RWPE1 (cell line): ENCODE results near the gene C12orf57.
A peak's percentile ranks its signal among the peaks of the same experiment; 100 is the strongest.

Source experiments
- CTCF ChIA-PET: fragments of 350-600 bp; sonication (Branson Sonifier 250); formaldehyde crosslinking; extraction: SDS; loops from one replicate; lab custom pipeline; 2021; lab: Yijun Ruan, JAX
- POLR2A ChIA-PET: fragments of 400-600 bp; formaldehyde crosslinking; extraction: SDS; loops from one replicate; lab custom pipeline; 2020; ENCODE audit warnings: antibody characterized with exemption; ENCODE audit not compliant: low non-redundant PET; lab: Yijun Ruan, JAX
- DNase-seq: peaks from one replicate; pipeline ENCODE4 v3.0.0; 2012; ENCODE audit warnings: low spot score
- H3K27ac ChIP-seq: fragments of 450-650 bp; 2 replicates; pipeline ENCODE4 v1.5.1; 2017
- TF ChIP-seq, protein P1 (sequence below): fragments of 450-650 bp; conservative IDR thresholded peaks from 2 replicates; pipeline ENCODE4 v1.5.1; 2017; ENCODE audit warnings: low read depth, mild to moderate bottlenecking

C12orf57 gene

GRCh38 chr12:6954316-6955107 is 10.7 kb downstream of the C12orf57 start:
- no peak for DNase-seq
- POLR2A ChIA-PET: interaction anchor here (0.6 kb wide), 1 partner anchor 9 kb away, joined by 3 read pairs; no protein-coding TSS in a partner anchor
- H3K27ac ChIP-seq: no peak overlapping the region
- CTCF ChIA-PET: interaction anchor here (0.6 to 1.2 kb wide), 3 partner anchors 10 to 159 kb away, joined by 3 to 4 read pairs (median 3); no protein-coding TSS in a partner anchor
- TF ChIP-seq, protein P1, sequence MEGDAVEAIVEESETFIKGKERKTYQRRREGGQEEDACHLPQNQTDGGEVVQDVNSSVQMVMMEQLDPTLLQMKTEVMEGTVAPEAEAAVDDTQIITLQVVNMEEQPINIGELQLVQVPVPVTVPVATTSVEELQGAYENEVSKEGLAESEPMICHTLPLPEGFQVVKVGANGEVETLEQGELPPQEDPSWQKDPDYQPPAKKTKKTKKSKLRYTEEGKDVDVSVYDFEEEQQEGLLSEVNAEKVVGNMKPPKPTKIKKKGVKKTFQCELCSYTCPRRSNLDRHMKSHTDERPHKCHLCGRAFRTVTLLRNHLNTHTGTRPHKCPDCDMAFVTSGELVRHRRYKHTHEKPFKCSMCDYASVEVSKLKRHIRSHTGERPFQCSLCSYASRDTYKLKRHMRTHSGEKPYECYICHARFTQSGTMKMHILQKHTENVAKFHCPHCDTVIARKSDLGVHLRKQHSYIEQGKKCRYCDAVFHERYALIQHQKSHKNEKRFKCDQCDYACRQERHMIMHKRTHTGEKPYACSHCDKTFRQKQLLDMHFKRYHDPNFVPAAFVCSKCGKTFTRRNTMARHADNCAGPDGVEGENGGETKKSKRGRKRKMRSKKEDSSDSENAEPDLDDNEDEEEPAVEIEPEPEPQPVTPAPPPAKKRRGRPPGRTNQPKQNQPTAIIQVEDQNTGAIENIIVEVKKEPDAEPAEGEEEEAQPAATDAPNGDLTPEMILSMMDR: no peak

GRCh38 chr12:6955108-6956020 is 11.5 kb downstream of the C12orf57 start:
- no peak overlapping the region for H3K27ac ChIP-seq
- POLR2A ChIA-PET: no interaction called here
- no peak for DNase-seq
- TF ChIP-seq, protein P1: no peak
- CTCF ChIA-PET: no interaction called here

DNA sequence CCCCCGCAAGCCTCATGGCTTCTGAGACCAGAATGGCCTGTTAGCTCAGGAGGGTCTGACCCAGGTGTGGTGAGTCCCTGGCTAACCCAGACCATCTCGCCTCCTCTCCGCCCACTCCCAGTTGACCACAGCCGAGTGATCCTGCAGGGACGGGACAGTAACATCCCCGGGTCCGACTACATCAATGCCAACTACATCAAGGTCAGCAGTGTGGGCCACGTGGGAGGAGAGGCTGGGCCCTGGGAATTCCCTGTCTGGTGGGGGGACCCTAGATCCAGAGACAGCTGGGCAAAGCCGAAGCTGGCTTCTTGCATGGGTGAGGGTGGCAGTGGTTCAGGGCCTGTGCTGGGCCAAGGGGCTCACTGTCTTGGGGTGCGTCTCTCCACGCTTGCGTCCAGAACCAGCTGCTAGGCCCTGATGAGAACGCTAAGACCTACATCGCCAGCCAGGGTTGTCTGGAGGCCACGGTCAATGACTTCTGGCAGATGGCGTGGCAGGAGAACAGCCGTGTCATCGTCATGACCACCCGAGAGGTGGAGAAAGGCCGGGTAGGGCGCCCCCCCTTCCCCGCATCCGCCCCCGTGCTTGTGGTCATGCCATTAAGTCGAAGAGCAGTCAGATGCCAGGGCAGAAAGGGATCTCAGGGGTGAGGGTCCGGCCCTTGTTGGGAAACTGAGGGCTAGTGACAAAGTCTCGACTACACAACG is 12.4 kb downstream of the C12orf57 start:
- TF ChIP-seq, protein P1: no peak
- ChIA-PET POLR2A (no interaction called here), CTCF (no interaction called here)
- H3K27ac ChIP-seq: no peak overlapping the region
- DNase-seq: no peak

DNA sequence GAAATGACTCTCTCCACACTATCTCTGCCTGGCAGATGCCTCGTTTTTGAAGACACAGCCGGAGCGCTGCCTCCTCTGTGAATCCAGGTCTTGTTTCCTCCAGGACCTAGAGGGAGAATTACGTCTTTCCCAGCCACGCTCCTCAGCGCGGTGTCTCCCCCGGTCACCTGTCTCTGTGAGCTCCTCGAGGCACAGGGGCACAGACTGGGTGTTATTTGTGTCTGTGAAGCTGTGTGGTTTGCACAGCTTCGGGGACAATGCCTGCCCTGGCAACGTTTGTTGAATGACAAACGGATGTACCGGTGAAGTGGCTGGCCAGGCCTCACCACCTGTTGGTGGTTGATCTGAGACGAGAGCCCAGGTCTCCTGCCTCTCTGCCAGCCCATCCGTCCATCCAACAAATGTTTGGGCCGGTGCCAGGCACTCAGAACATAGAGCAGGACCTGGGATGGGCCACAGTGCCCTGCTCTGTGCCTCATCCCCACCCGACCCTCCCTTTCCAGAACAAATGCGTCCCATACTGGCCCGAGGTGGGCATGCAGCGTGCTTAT is 13.4 kb downstream of the C12orf57 start:
- H3K27ac ChIP-seq: peak overlapping the region; percentile 66
- ChIA-PET POLR2A (no interaction called here), CTCF (no interaction called here)
- TF ChIP-seq, protein P1: no peak
- no peak for DNase-seq

- ChIA-PET CTCF (no interaction called here), POLR2A (interaction anchor here (1.3 kb wide), 1 partner anchor 11 kb away, joined by 5 read pairs; no protein-coding TSS in a partner anchor)
- no peak for DNase-seq
- TF ChIP-seq, protein P1: no peak
- peak overlapping the region; percentile 66 for H3K27ac ChIP-seq
Measured at GRCh38 chr12:6957741-6958608, 14.2 kb downstream of the C12orf57 start.
